ENCODE data around the gene MSH4. TPM values are rescaled to one million over a fixed set of nuclear protein-coding genes. Genes with fewer than 3 reads are reported as not detected.
"Not testable (repeated sequence)": the region's sequence is repeated elsewhere in the genome, so short reads cannot be mapped to it uniquely, and the experiment has no call there.

MSH4 gene
- total and polyA plus RNA-seq, 2 donors from 2014 or later = 0.41 TPM; not detected in 1

DNA sequence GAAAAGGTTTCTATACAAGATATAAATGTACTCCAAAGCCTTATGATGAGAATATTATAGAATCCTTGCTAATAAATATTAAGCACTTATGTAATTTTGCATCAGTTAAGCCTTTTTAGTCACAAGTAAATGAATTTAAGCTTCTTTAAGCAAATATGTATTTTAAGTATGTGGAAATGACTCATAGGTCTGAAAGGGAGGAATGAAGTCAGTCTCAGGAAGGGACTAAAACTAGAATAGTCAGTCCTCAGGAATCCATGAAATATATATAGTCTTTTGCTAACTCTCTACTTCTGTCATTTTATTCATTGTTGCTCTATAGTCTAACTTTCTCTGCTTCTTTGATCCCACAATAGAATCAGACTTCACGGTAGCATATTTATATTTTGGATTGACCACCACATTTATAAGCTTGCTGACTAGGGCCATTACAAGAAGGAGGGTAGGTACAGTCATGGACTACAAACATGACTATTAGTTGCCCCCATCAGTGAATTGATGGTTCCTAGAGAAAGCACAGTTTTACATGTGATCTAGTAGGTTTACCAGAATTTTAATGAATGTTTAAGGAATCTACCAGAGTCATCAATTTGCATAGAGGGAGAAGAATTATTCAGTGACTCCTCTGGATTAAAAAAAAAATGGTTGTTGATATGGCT, 30.9 kb upstream of the MSH4 start:
- intact Hi-C loops (cut with DNase I) = no loop called here
- TF ChIP-seq, protein P1, sequence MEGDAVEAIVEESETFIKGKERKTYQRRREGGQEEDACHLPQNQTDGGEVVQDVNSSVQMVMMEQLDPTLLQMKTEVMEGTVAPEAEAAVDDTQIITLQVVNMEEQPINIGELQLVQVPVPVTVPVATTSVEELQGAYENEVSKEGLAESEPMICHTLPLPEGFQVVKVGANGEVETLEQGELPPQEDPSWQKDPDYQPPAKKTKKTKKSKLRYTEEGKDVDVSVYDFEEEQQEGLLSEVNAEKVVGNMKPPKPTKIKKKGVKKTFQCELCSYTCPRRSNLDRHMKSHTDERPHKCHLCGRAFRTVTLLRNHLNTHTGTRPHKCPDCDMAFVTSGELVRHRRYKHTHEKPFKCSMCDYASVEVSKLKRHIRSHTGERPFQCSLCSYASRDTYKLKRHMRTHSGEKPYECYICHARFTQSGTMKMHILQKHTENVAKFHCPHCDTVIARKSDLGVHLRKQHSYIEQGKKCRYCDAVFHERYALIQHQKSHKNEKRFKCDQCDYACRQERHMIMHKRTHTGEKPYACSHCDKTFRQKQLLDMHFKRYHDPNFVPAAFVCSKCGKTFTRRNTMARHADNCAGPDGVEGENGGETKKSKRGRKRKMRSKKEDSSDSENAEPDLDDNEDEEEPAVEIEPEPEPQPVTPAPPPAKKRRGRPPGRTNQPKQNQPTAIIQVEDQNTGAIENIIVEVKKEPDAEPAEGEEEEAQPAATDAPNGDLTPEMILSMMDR (IDR thresholded peaks at IDR 0.05; ENCODE audit: borderline replicate concordance, extremely low read depth, insufficient read depth) = no peak
- Histone ChIP-seq H3K36me3 (ENCODE audit: control insufficient read depth in 2 of 3, insufficient read depth in 3 of 3, low read length in 3 of 3) (no peaks in the 10 kb centered on the region), H3K4me3 (ENCODE audit: low read length in 3 of 3) (no peak overlapping the region), H3K4me1 (ENCODE audit: control insufficient read depth in 2 of 3, insufficient read depth in 2 of 3, low read depth in 1 of 3, low read length in 3 of 3) (no peaks in the 10 kb centered on the region), H3K27me3 (ENCODE audit: control insufficient read depth, insufficient read depth, low read length) (no peaks in the 10 kb centered on the region), H3K9me3 (ENCODE audit: control insufficient read depth in 2 of 3, insufficient read depth in 1 of 3, low read length in 3 of 3) (no peaks in the 10 kb centered on the region), H3K27ac (ENCODE audit: low read depth in 2 of 2, low read length in 2 of 2) (no peak overlapping the region), H3K9ac (ENCODE audit: low read length in 3 of 3) (no peak overlapping the region)
- DNase-seq = no peak
- no peak for FAIRE-seq

DNA sequence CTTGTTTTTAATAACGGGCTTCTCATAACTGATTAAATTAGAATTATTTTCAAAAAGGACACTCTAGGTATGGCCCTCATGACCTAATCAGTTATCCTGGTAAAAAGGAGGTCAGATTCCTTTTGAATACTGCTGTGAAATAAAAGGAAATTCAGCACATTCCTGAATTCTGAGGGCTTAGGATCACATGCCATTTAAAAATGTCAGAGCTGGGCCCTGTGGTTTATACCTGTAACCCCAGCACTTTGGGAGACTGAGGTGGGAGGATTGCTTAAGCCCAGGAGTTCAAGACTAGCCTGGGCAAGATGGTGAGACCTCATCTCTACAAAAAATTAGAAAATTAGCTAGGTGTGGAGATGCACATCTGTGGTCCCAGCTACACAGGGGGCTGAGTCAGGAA, 28.7 kb upstream of the MSH4 start:
- Histone ChIP-seq H3K4me3 (ENCODE audit: low read length in 3 of 3) (no peak overlapping the region), H3K27me3 (ENCODE audit: control insufficient read depth, insufficient read depth, low read length) (no peaks in the 10 kb centered on the region), H3K36me3 (ENCODE audit: control insufficient read depth in 2 of 3, insufficient read depth in 3 of 3, low read length in 3 of 3) (no peaks in the 10 kb centered on the region), H3K9ac (ENCODE audit: low read length in 3 of 3) (no peak overlapping the region), H3K4me1 (ENCODE audit: control insufficient read depth in 2 of 3, insufficient read depth in 2 of 3, low read depth in 1 of 3, low read length in 3 of 3) (no peaks in the 10 kb centered on the region), H3K9me3 (ENCODE audit: control insufficient read depth in 2 of 3, insufficient read depth in 1 of 3, low read length in 3 of 3) (no peaks in the 10 kb centered on the region), H3K27ac (ENCODE audit: low read depth in 2 of 2, low read length in 2 of 2) (no peak overlapping the region)
- intact Hi-C loops (cut with DNase I) = no loop called here
- no peak for FAIRE-seq
- TF ChIP-seq, protein P1 (IDR thresholded peaks at IDR 0.05; ENCODE audit: borderline replicate concordance, extremely low read depth, insufficient read depth) = no peak
- DNase-seq = no peak

DNA sequence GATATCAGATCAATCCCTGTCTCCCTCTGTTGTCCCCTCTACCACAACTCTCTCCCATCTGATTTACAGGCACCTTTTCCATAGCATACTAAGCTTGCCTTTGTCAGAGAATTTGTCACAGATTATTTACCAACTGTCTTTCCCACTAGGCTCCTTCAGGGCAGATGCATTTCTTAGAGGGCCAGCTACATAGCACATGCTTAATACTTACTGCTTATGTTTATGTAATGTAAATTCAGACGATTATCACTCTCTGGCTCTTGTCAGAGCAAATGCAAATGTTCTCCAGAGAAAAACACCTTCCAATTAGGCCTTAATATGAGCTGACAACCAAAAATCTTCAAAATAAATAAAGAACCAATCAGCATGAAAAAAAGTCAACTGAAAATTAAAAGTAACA, 25.9 kb upstream of the MSH4 start:
- Histone ChIP-seq H3K36me3 (ENCODE audit: control insufficient read depth in 2 of 3, insufficient read depth in 3 of 3, low read length in 3 of 3) (no peaks in the 10 kb centered on the region), H3K27me3 (ENCODE audit: control insufficient read depth, insufficient read depth, low read length) (no peaks in the 10 kb centered on the region), H3K27ac (ENCODE audit: low read depth in 2 of 2, low read length in 2 of 2) (no peak overlapping the region), H3K9ac (ENCODE audit: low read length in 3 of 3) (no peak overlapping the region), H3K9me3 (ENCODE audit: control insufficient read depth in 2 of 3, insufficient read depth in 1 of 3, low read length in 3 of 3) (no peaks in the 10 kb centered on the region), H3K4me3 (ENCODE audit: low read length in 3 of 3) (no peak overlapping the region), H3K4me1 (ENCODE audit: control insufficient read depth in 2 of 3, insufficient read depth in 2 of 3, low read depth in 1 of 3, low read length in 3 of 3) (no peaks in the 10 kb centered on the region)
- FAIRE-seq (no peak), DNase-seq (no peak)
- TF ChIP-seq, protein P1 (IDR thresholded peaks at IDR 0.05; ENCODE audit: borderline replicate concordance, extremely low read depth, insufficient read depth) = no peak
- intact Hi-C loops (cut with DNase I) = no loop called here

DNA sequence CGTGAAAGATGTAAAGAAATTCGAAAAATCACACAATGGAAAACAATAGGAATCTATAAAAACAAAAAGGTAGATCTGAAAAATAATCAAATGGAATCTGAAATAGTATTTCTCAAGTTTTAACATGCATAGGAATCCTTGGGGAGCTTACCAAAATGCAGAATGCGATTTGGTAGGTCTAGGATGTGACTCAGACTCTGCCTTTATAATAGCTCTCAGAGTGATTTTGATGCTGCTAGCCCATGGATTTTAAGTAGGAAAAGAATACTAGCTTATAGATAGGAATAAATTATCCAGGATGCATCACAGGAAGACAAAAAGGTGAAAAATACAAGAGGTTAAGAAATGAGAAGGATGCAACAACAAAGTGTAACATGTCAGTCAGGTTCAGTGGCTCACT, 24.7 kb upstream of the MSH4 start:
- TF ChIP-seq, protein P1 (IDR thresholded peaks at IDR 0.05; ENCODE audit: borderline replicate concordance, extremely low read depth, insufficient read depth) = no peak
- FAIRE-seq = no peak

DNA sequence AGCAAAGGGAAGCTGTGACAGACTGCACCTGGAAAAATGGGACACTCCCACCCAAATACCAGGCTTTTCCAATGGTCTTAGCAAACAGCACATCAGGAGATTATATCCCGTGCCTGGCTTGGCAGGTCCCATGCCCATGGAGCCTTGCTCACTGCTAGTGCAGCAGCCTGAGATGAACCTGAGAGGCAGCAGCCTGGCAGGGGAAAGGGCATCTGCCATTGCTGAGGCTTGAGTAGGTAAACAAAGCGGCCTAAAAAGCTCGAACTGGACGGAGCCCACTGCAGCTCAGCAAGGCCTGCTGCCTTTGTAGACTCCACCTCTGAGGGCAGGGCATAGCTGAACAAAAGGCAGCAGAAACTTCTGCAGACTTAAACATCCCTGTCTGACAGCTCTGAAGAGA, 18.9 kb upstream of the MSH4 start:
- H3K27me3 ChIP-seq (ENCODE audit: control insufficient read depth, insufficient read depth, low read length); H3K9me3 ChIP-seq (ENCODE audit: control insufficient read depth in 2 of 3, insufficient read depth in 1 of 3, low read length in 3 of 3); DNase-seq; H3K4me3 ChIP-seq (ENCODE audit: low read length in 3 of 3); H3K27ac ChIP-seq (ENCODE audit: low read depth in 2 of 2, low read length in 2 of 2); H3K9ac ChIP-seq (ENCODE audit: low read length in 3 of 3); intact Hi-C loops (cut with DNase I); H3K4me1 ChIP-seq (ENCODE audit: control insufficient read depth in 2 of 3, insufficient read depth in 2 of 3, low read depth in 1 of 3, low read length in 3 of 3); FAIRE-seq; H3K36me3 ChIP-seq (ENCODE audit: control insufficient read depth in 2 of 3, insufficient read depth in 3 of 3, low read length in 3 of 3): not testable (repeated sequence)

More for the DNA sequence above, 24.7 kb upstream of the MSH4 start:
- Histone ChIP-seq H3K9ac (ENCODE audit: low read length in 3 of 3) (no peak overlapping the region), H3K4me1 (ENCODE audit: control insufficient read depth in 2 of 3, insufficient read depth in 2 of 3, low read depth in 1 of 3, low read length in 3 of 3) (no peaks in the 10 kb centered on the region), H3K36me3 (ENCODE audit: control insufficient read depth in 2 of 3, insufficient read depth in 3 of 3, low read length in 3 of 3) (no peaks in the 10 kb centered on the region), H3K9me3 (ENCODE audit: control insufficient read depth in 2 of 3, insufficient read depth in 1 of 3, low read length in 3 of 3) (no peaks in the 10 kb centered on the region), H3K27me3 (ENCODE audit: control insufficient read depth, insufficient read depth, low read length) (no peaks in the 10 kb centered on the region), H3K4me3 (ENCODE audit: low read length in 3 of 3) (no peak overlapping the region), H3K27ac (ENCODE audit: low read depth in 2 of 2, low read length in 2 of 2) (no peak overlapping the region)
- intact Hi-C loops (cut with DNase I) = no loop called here
- DNase-seq = no peak

Data from kidney (tissue), 14 donors.